Neural progenitor cell (in vitro differentiated cells): ENCODE measurements around the gene TAB2.

Experiments
- EZH2 ChIP-seq: fragments of 200-600 bp; sonication (generic); IDR thresholded peaks from 2 replicates; pipeline ENCODE4 v1.6.1; 2017; ENCODE audit warnings: antibody characterized with exemption, mild to moderate bottlenecking, moderate library complexity
- TF ChIP-seq, protein P1 (sequence below): fragments of 200-600 bp; sonication (generic); IDR thresholded peaks from 2 replicates; pipeline ENCODE4 v1.5.1; 2017; ENCODE audit warnings: antibody characterized with exemption, mild to moderate bottlenecking

DNA sequence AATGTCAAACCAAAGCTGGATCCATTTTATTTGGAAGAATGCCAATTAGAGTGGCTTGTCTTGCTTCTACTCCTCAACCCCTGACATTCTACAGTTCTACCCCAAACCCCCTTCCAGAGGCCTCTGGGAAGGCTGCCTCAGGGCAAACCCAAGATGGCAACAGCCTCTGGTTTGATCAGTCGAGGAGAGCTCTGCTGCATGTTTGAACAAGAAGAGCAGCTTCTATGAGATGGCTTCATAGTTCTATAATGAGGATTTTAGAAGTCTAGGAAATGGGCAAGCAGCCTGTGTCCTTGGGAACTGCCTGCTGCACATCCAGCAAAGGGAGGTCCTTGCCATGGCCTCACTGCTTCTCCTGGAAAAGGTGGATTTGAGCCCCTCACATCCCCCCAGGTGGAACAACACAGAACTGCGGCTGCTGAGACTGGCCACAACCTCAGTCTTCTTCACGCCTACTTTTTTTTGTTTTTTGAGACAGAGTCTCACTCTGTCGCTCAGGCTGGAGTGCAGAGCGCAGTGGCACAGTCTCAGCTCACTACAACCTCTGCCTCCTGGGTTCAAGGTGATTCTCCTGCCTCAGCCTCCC is 129.4 kb downstream of the TAB2 start:
- TF ChIP-seq, protein P1, sequence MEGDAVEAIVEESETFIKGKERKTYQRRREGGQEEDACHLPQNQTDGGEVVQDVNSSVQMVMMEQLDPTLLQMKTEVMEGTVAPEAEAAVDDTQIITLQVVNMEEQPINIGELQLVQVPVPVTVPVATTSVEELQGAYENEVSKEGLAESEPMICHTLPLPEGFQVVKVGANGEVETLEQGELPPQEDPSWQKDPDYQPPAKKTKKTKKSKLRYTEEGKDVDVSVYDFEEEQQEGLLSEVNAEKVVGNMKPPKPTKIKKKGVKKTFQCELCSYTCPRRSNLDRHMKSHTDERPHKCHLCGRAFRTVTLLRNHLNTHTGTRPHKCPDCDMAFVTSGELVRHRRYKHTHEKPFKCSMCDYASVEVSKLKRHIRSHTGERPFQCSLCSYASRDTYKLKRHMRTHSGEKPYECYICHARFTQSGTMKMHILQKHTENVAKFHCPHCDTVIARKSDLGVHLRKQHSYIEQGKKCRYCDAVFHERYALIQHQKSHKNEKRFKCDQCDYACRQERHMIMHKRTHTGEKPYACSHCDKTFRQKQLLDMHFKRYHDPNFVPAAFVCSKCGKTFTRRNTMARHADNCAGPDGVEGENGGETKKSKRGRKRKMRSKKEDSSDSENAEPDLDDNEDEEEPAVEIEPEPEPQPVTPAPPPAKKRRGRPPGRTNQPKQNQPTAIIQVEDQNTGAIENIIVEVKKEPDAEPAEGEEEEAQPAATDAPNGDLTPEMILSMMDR: peak; percentile 11
- TF ChIP-seq EZH2: no peak
